OCI-LY3 (cell line): ENCODE results near the gene DIP2C.

ENCODE experiments used
- H2AFZ ChIP-seq: fragments of 200-600, 300-600 bp; shearing (Covaris generic); 2 replicates; pipeline ENCODE4 v1.6.0; 2014; ENCODE audit warnings: antibody characterized with exemption, low read depth, low read length
- H3K27ac ChIP-seq: fragments of 200-600, 300-600 bp; sonication (generic); 2 replicates; pipeline ENCODE4 v1.5.1; 2014; ENCODE audit warnings: mild to moderate bottlenecking, low read length, moderate library complexity, mixed read lengths
- H3K27me3 ChIP-seq: fragments of 200-600, 300-600 bp; sonication (generic); 2 replicates; pipeline ENCODE4 v1.6.1; 2014; ENCODE audit warnings: low read depth, low read length, mixed read lengths
- H3K36me3 ChIP-seq: fragments of 200-600, 300-600 bp; sonication (generic); replicated peaks from 2 replicates; pipeline ENCODE3; 2014; ENCODE audit warnings: low read depth, low read length, mixed read lengths
- H3K4me1 ChIP-seq: fragments of 300-600, 200-600 bp; sonication (generic); 2 replicates; pipeline ENCODE4 v1.6.1; 2014; ENCODE audit warnings: low read length, mixed read lengths
- H3K4me2 ChIP-seq: fragments of 200-600, 300-600 bp; sonication (generic); 2 replicates; pipeline ENCODE4 v1.6.1; 2014; ENCODE audit warnings: low read length, mixed read lengths
- H3K4me3 ChIP-seq: fragments of 300-600, 200-600 bp; sonication (generic); 2 replicates; pipeline ENCODE4 v1.5.1; 2014; ENCODE audit warnings: antibody characterized with exemption, mild to moderate bottlenecking, low read length, moderate library complexity
- H3K79me2 ChIP-seq: fragments of 300-600, 200-600 bp; shearing (Covaris generic); 2 replicates; pipeline ENCODE4 v1.6.1; 2014; ENCODE audit warnings: mild to moderate bottlenecking, low read length, mixed read lengths
- H3K9ac ChIP-seq: fragments of 300-600, 200-600 bp; shearing (Covaris generic); 2 replicates; pipeline ENCODE4 v1.6.0; 2014; ENCODE audit warnings: mild to moderate bottlenecking, low read length, moderate library complexity
- H3K9me3 ChIP-seq: fragments of 200-600, 300-600 bp; shearing (Covaris generic); 2 replicates; pipeline ENCODE4 v1.6.1; 2014; ENCODE audit warnings: low read length, mixed read lengths; ENCODE audit not compliant: insufficient read depth
- H4K20me1 ChIP-seq: fragments of 200-600, 300-600 bp; sonication (generic); 2 replicates; pipeline ENCODE4 v1.6.1; 2016; ENCODE audit warnings: low read length, mixed read lengths; ENCODE audit not compliant: insufficient read depth
- EZH2phosphoT487 ChIP-seq: fragments of 200-600 bp; shearing (Covaris generic); IDR thresholded peaks from 2 replicates; pipeline ENCODE4 v1.6.1; 2018; ENCODE audit warnings: antibody characterized with exemption, mixed run types, low read depth
- TF ChIP-seq, protein P1 (sequence below): fragments of 200-600, 300-600 bp; sonication (generic); IDR thresholded peaks from 2 replicates; pipeline ENCODE4 v1.5.1; 2014; ENCODE audit warnings: antibody characterized with exemption, low read length, low read depth

The DIP2C gene

DNA sequence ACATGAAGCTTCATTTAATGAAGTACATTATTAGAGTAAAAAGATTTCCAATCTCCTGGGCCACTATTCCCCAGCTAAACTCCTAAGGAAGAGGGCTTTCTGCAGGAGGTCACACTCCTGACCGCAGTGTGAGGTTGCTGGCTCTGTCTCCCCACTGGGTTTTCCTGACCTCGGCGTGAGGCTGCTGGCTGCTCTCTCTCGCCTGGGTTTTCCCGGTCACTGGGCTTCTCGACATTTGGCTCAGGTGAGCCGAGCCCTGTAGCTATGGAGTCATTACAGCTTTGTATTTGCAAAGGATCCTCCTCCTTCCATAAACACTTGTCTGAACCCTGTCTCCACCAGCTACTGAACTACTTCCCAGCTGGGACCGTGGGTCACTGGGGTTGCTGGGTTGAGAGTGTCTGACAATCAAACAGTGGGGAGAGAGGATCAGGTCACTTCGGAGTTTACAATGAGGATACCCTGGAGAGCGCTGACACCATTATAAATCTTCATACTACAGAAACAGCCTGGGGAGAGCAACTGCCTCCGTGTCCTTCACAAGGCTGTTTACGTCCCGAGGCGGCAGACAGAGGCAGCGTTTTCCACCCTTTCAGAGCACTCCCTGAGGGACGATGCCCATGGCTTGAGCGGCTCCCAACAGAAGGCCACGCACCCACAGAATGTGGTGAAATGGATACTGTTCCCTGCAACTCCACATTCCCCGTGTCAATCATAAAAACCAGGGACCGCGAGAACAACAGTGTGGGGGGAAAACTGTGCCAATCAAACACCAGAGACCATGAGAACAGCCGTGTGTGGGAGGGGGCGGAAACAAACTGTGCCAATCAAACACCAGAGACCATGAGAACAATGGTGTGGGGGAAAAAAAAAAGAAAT lies 328.0 kb downstream of the DIP2C start:
- Histone ChIP-seq H3K9me3 (no peaks in the 10 kb centered on the region), H3K4me1 (no peaks in the 10 kb centered on the region), H3K9ac (no peak overlapping the region), H3K4me3 (no peak overlapping the region), H2AFZ (no peak overlapping the region), H3K27me3 (no peaks in the 10 kb centered on the region), H3K27ac (no peak overlapping the region), H3K36me3 (no peaks in the 10 kb centered on the region), H4K20me1 (no peaks in the 10 kb centered on the region), H3K79me2 (no peaks in the 10 kb centered on the region), H3K4me2 (no peak overlapping the region)
- TF ChIP-seq, protein P1, sequence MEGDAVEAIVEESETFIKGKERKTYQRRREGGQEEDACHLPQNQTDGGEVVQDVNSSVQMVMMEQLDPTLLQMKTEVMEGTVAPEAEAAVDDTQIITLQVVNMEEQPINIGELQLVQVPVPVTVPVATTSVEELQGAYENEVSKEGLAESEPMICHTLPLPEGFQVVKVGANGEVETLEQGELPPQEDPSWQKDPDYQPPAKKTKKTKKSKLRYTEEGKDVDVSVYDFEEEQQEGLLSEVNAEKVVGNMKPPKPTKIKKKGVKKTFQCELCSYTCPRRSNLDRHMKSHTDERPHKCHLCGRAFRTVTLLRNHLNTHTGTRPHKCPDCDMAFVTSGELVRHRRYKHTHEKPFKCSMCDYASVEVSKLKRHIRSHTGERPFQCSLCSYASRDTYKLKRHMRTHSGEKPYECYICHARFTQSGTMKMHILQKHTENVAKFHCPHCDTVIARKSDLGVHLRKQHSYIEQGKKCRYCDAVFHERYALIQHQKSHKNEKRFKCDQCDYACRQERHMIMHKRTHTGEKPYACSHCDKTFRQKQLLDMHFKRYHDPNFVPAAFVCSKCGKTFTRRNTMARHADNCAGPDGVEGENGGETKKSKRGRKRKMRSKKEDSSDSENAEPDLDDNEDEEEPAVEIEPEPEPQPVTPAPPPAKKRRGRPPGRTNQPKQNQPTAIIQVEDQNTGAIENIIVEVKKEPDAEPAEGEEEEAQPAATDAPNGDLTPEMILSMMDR: no peak
- no peak for TF ChIP-seq EZH2phosphoT487

DNA sequence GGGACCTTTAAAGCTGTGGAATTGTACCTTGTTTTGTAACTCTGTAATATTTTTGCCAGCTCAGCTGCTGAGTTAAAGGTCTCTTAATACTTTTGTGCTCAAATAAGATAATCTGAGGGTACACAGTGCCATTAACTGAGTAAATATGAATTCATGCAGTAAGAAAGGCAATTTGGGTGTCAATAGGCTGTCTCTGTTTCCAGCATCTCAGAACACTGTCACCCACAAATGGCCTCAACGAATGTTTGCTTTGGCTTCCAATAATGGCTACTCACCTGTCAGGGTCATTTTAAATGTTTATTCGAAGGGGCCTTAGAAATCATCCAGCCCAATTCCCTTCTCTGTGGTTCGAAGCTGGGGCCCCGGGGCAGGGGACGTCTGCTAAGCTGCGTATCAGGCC lies 328.8 kb downstream of the DIP2C start:
- Histone ChIP-seq H3K79me2 (no peaks in the 10 kb centered on the region), H3K27ac (no peak overlapping the region), H3K9me3 (no peaks in the 10 kb centered on the region), H3K9ac (no peak overlapping the region), H3K4me1 (no peaks in the 10 kb centered on the region), H2AFZ (no peak overlapping the region), H3K36me3 (no peaks in the 10 kb centered on the region), H4K20me1 (no peaks in the 10 kb centered on the region), H3K27me3 (no peaks in the 10 kb centered on the region), H3K4me2 (no peak overlapping the region), H3K4me3 (no peak overlapping the region)
- no peak for TF ChIP-seq EZH2phosphoT487
- TF ChIP-seq, protein P1: no peak

DNA sequence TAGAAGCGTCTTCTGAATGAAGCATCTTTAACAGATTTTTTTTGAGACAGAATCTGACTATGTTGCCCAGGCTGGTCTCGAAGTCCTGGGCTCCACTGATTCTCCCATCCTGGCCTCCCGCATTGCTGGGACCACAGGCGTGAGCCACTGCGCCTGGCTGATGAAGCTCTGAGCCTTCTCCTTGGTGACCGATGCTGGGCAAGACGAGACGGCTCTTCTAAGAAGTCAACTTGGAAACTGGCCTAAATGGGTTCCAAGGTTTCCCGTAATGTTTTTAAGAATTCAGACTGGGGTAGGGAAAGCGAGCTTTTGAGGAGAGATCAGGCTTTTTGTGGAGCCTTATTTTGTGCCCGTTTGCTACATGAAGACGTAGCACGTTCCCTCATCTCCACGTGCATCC lies 329.7 kb downstream of the DIP2C start:
- no peak overlapping the region for H3K9ac ChIP-seq
- H3K4me3 ChIP-seq: no peak overlapping the region
- no peaks in the 10 kb centered on the region for H3K79me2 ChIP-seq
- H3K4me1 ChIP-seq: no peaks in the 10 kb centered on the region
- H3K9me3 ChIP-seq: no peaks in the 10 kb centered on the region
- no peaks in the 10 kb centered on the region for H3K27me3 ChIP-seq
- H3K36me3 ChIP-seq: no peaks in the 10 kb centered on the region
- no peak overlapping the region for H2AFZ ChIP-seq
- no peaks in the 10 kb centered on the region for H4K20me1 ChIP-seq
- H3K27ac ChIP-seq: no peak overlapping the region
- no peak for TF ChIP-seq EZH2phosphoT487
- TF ChIP-seq, protein P1: no peak
- H3K4me2 ChIP-seq: no peak overlapping the region

- no peak for TF ChIP-seq EZH2phosphoT487
- TF ChIP-seq, protein P1: no peak
- H3K79me2 ChIP-seq: no peaks in the 10 kb centered on the region
- no peaks in the 10 kb centered on the region for H4K20me1 ChIP-seq
These were observed 330.4 kb downstream of the DIP2C start for GRCh38 chr10:359093-359492.

More at GRCh38 chr10:359093-359492, 330.4 kb downstream of the DIP2C start:
- Histone ChIP-seq H3K36me3 (no peaks in the 10 kb centered on the region), H3K4me3 (no peak overlapping the region), H2AFZ (no peak overlapping the region), H3K4me2 (no peak overlapping the region), H3K27ac (no peak overlapping the region), H3K27me3 (no peaks in the 10 kb centered on the region), H3K9ac (no peak overlapping the region), H3K9me3 (no peaks in the 10 kb centered on the region), H3K4me1 (no peaks in the 10 kb centered on the region)
